PC-9 (cell line): ENCODE measurements around the gene ORM2. TPM values are rescaled to one million over a fixed set of nuclear protein-coding genes. Genes with fewer than 3 reads are reported as not detected.

ENCODE experiments used
- BruUV-seq: library from RNA; stranded (reverse); fragments of 400-500 nt; replicated peaks from 2 replicates; lab custom pipeline; 2021; lab: Mats Ljungman, UMichigan
- CTCF ChIA-PET: fragments of 300-600 bp; sonication (Branson Sonifier 250); formaldehyde crosslinking; loops from one replicate; lab custom pipeline; 2022; ENCODE audit warnings: antibody characterized with exemption; lab: Charles Lee
- POLR2A ChIA-PET: fragments of 300-600 bp; sonication (Branson Sonifier 250); formaldehyde crosslinking; loops from one replicate; lab custom pipeline; 2022; ENCODE audit warnings: antibody characterized with exemption; ENCODE audit not compliant: unreplicated experiment; lab: Charles Lee
- DNase-seq, 2 experiments: peaks; one replicate each; pipeline versions ENCODE4 v3.0.0 to v3.0.0-alpha.2; 2015 to 2022; ENCODE audit warnings: mixed read lengths in 1 of 2
- H2AFZ ChIP-seq: fragments of 200-600 bp; sonication (generic); 2 replicates; pipeline ENCODE4 v1.8.1; 2017; ENCODE audit warnings: antibody characterized with exemption
- H3F3A ChIP-seq: fragments of 200-600 bp; sonication (generic); 2 replicates; pipeline ENCODE4 v1.8.1; 2017; ENCODE audit warnings: antibody characterized with exemption, mild to moderate bottlenecking, low read depth; ENCODE audit not compliant: insufficient read depth
- H3K27ac ChIP-seq: fragments of 200-600 bp; sonication (generic); 2 replicates; pipeline ENCODE4 v1.6.1; 2016; ENCODE audit warnings: mixed run types
- H3K27me3 ChIP-seq: fragments of 200-600 bp; sonication (generic); 2 replicates; pipeline ENCODE4 v1.6.1; 2016; ENCODE audit warnings: low read depth, mixed run types; ENCODE audit not compliant: insufficient read depth
- H3K36me3 ChIP-seq: fragments of 200-600 bp; sonication (generic); 2 replicates; pipeline ENCODE4 v1.6.1; 2016; ENCODE audit warnings: low read depth, mixed run types
- H3K4me1 ChIP-seq: fragments of 200-600 bp; sonication (generic); replicated peaks from 2 replicates; pipeline ENCODE4 v1.6.1; 2016; ENCODE audit warnings: mixed run types; ENCODE audit not compliant: insufficient read depth
- H3K4me2 ChIP-seq: fragments of 200-600 bp; sonication (generic); 2 replicates; pipeline ENCODE4 v1.6.1; 2017; ENCODE audit warnings: mixed run types
- H3K4me3 ChIP-seq: fragments of 200-600 bp; sonication (generic); 2 replicates; pipeline ENCODE4 v1.6.1; 2016; ENCODE audit warnings: mixed run types
- H3K79me2 ChIP-seq: fragments of 200-600 bp; sonication (generic); 2 replicates; pipeline ENCODE4 v1.6.1; 2017; ENCODE audit warnings: low read depth, mixed run types
- H3K9me2 ChIP-seq: fragments of 200-600 bp; sonication (generic); 2 replicates; pipeline ENCODE4 v1.8.1; 2017; ENCODE audit warnings: mild to moderate bottlenecking; ENCODE audit not compliant: insufficient read depth
- H3K9me3 ChIP-seq: fragments of 200-600 bp; sonication (generic); 2 replicates; pipeline ENCODE4 v1.8.1; 2016; ENCODE audit warnings: low read depth; ENCODE audit not compliant: insufficient read depth
- H4K20me1 ChIP-seq: fragments of 200-600 bp; sonication (generic); 2 replicates; pipeline ENCODE4 v1.8.1; 2017; ENCODE audit not compliant: insufficient read depth
- CTCF ChIP-seq: fragments of 200-600 bp; sonication (generic); conservative IDR thresholded peaks from 2 replicates; pipeline ENCODE4 v1.6.1; 2017; ENCODE audit warnings: mixed run types, antibody characterized with exemption, mild to moderate bottlenecking, moderate library complexity
- EZH2 ChIP-seq: fragments of 200-600 bp; sonication (generic); IDR thresholded peaks from 2 replicates; pipeline ENCODE4 v1.8.0; 2017; ENCODE audit warnings: antibody characterized with exemption, low read depth
- intact Hi-C: fragments of 100-400 bp; cut with micrococcal nuclease; formaldehyde crosslinking; loops from one replicate; pipeline ENCODE4 v1.10.0; 2022; ENCODE audit not compliant: unreplicated experiment
- total RNA-seq: library from RNA; stranded (reverse); gene quantifications from 2 replicates; pipeline ENCODE4 v1.2.3, GENCODE V29; 2021

ORM2 gene
- total RNA-seq, 1 experiment from 2014 or later, result not detected

DNA sequence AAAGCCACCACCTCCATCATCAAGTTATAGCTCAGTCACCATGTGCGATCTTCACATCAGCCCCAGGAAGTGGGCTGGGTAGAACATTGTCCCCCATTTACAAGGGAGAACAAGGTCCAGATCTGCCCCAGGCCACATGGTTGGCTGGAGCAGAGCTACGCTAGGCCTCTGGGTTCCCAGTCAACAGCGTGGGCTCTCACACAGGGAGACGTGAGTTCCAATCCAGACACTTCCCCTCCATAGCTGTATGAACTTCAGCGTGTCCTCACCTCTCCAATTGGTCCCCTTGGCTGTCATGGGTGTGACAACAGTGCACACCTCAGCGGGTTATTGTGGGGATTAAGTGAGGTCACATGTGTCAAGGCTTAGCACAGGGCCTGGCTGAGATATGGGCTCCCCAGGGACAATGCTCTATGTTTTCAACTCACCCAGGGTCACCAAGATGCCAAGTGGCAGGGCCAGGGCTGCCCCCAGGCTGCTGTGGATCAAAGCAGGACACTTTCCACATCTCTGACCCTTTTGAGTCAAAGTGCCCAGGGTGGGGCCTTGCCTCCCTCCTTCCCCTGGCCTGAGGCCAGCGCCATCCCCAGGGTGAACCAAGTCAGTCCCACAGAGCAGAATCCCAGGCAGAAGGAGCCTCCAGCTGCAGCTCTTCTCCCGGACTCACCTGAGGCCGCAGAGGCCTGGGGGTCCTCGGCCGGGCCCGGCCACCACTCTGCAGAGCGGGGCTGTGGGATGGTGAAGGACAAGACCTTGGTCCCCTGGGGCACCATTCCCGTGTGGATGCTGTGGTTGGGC, 38.3 kb downstream of the ORM2 start:
- no peak for DNase-seq
- intact Hi-C loops, result no loop called here
- Histone ChIP-seq H4K20me1 (no peaks in the 10 kb centered on the region), H3K9me2 (no peaks in the 10 kb centered on the region), H2AFZ (no peak overlapping the region), H3K27ac (no peak overlapping the region), H3K79me2 (no peaks in the 10 kb centered on the region), H3F3A (peaks cover 34% of the 10 kb centered on the region; the same call in 1 of the 2 replicates), H3K9me3 (no peaks in the 10 kb centered on the region), H3K27me3 (no peaks in the 10 kb centered on the region), H3K4me1 (peaks cover 38% of the 10 kb centered on the region), H3K4me2 (no peak overlapping the region), H3K36me3 (no peaks in the 10 kb centered on the region), H3K4me3 (no peak overlapping the region)
- no TSS peak for BruUV-seq
- TF ChIP-seq CTCF (no peak), EZH2 (no peak)
- ChIA-PET POLR2A (no interaction called here), CTCF (no interaction called here)

GRCh38 chr9:114369216-114370130, 39.8 kb downstream of the ORM2 start:
- H3K27ac ChIP-seq, result no peak overlapping the region
- ChIA-PET POLR2A (no interaction called here), CTCF (no interaction called here)
- TF ChIP-seq EZH2, result no peak
- no peak for TF ChIP-seq CTCF
- DNase-seq, result no peak
- no peaks in the 10 kb centered on the region for H3K36me3 ChIP-seq
- no peak overlapping the region for H3K4me3 ChIP-seq
- H4K20me1 ChIP-seq, result no peaks in the 10 kb centered on the region
- no peaks in the 10 kb centered on the region for H3K27me3 ChIP-seq
- H3K9me2 ChIP-seq, result no peaks in the 10 kb centered on the region
- no peak overlapping the region for H3K4me2 ChIP-seq
- peaks cover 19% of the 10 kb centered on the region; the same call in 1 of the 2 replicates for H3F3A ChIP-seq
- intact Hi-C loops, result no loop called here
- no peaks in the 10 kb centered on the region for H3K9me3 ChIP-seq
- BruUV-seq, result no TSS peak
- no peak overlapping the region for H2AFZ ChIP-seq
- H3K4me1 ChIP-seq, result peaks cover 26% of the 10 kb centered on the region
- no peaks in the 10 kb centered on the region for H3K79me2 ChIP-seq

- ChIA-PET CTCF (no interaction called here), POLR2A (no interaction called here)
- no peaks in the 10 kb centered on the region for H3K9me2 ChIP-seq
- H3K4me1 ChIP-seq, result peaks cover 17% of the 10 kb centered on the region
- TF ChIP-seq EZH2 (no peak), CTCF (no peak)
- H3K27me3 ChIP-seq, result no peaks in the 10 kb centered on the region
- no peaks in the 10 kb centered on the region for H3K36me3 ChIP-seq
- no peaks in the 10 kb centered on the region for H3K9me3 ChIP-seq
- H3K4me2 ChIP-seq, result no peak overlapping the region
- no peak overlapping the region for H2AFZ ChIP-seq
- no peak overlapping the region for H3K4me3 ChIP-seq
- no peaks in the 10 kb centered on the region for H3K79me2 ChIP-seq
- H3F3A ChIP-seq, result peaks cover 15% of the 10 kb centered on the region; the same call in 1 of the 2 replicates
- no peak for DNase-seq
- H4K20me1 ChIP-seq, result no peaks in the 10 kb centered on the region
- no peak overlapping the region for H3K27ac ChIP-seq
- BruUV-seq, result no TSS peak
- intact Hi-C loops, result no loop called here
Observed at GRCh38 chr9:114370251-114370967, 40.7 kb downstream of the ORM2 start.
